GM18508 (cell line): Measurements from ENCODE around the gene CACNA1E.
"Not testable (repeated sequence)": the region's sequence is repeated elsewhere in the genome, so short reads cannot be mapped to it uniquely, and the experiment has no call there.

Source experiments
- ATAC-seq: cut with Tn5 transposase; IDR thresholded peaks from one replicate; pipeline ENCODE4 v1.9.1; 2021; ENCODE audit warnings: moderate number of reproducible peaks; ENCODE audit not compliant: insufficient read depth, unreplicated experiment

CACNA1E gene

GRCh38 chr1:181793831-181794230, 310.5 kb downstream of the CACNA1E start:
- no peak for ATAC-seq

GRCh38 chr1:181794332-181794731, 311.0 kb downstream of the CACNA1E start:
- ATAC-seq = no peak

- no peak for ATAC-seq
These were observed 315.0 kb downstream of the CACNA1E start for GRCh38 chr1:181798191-181798926.

- ATAC-seq = no peak
These were observed 318.3 kb downstream of the CACNA1E start for GRCh38 chr1:181801617-181802016.

GRCh38 chr1:181802466-181802865, 319.1 kb downstream of the CACNA1E start:
- no peak for ATAC-seq

GRCh38 chr1:181803421-181803820, 320.1 kb downstream of the CACNA1E start:
- ATAC-seq = no peak

GRCh38 chr1:181804989-181805388, 321.7 kb downstream of the CACNA1E start:
- no peak for ATAC-seq

- ATAC-seq = no peak
These were observed 323.4 kb downstream of the CACNA1E start for GRCh38 chr1:181806746-181807145.

- ATAC-seq = no peak
These were observed 323.9 kb downstream of the CACNA1E start for GRCh38 chr1:181807251-181807650.

- no peak for ATAC-seq
These were observed 326.8 kb downstream of the CACNA1E start for GRCh38 chr1:181809991-181810545.

- ATAC-seq = no peak
These were observed 328.9 kb downstream of the CACNA1E start for GRCh38 chr1:181812208-181812607.

GRCh38 chr1:181813266-181813665, 329.9 kb downstream of the CACNA1E start:
- no peak for ATAC-seq

GRCh38 chr1:181816608-181817007, 333.3 kb downstream of the CACNA1E start:
- no peak for ATAC-seq

GRCh38 chr1:181817091-181817490, 333.8 kb downstream of the CACNA1E start:
- no peak for ATAC-seq

- ATAC-seq = no peak
These were observed 335.1 kb downstream of the CACNA1E start for GRCh38 chr1:181818459-181818858.

GRCh38 chr1:181818943-181819342, 335.6 kb downstream of the CACNA1E start:
- no peak for ATAC-seq

GRCh38 chr1:181821701-181822100, 338.4 kb downstream of the CACNA1E start:
- no peak for ATAC-seq

GRCh38 chr1:181832173-181832880, 349.0 kb downstream of the CACNA1E start:
- ATAC-seq = not testable (repeated sequence)

- no peak for ATAC-seq
These were observed 362.8 kb downstream of the CACNA1E start for GRCh38 chr1:181846001-181846645.

GRCh38 chr1:181846681-181847080, 363.4 kb downstream of the CACNA1E start:
- no peak for ATAC-seq

GRCh38 chr1:181849071-181849470, 365.8 kb downstream of the CACNA1E start:
- no peak for ATAC-seq
